Activated CD8-positive, alpha-beta memory T cell treated with anti-CD3 and anti-CD28 coated beads for 24 hours (primary cell): ENCODE data around the gene YES1.

Experiments
- DNase-seq: peaks from one replicate; pipeline ENCODE4 v3.0.0-alpha.2; 2020

Gene YES1

GRCh38 chr18:811892-812375 is at the start of gene YES1:
TSS of gene YES1 (minus strand) at chr18:812242. CDS start at chr18:756827, 55,415 bp downstream.
- DNase-seq = no peak

DNA sequence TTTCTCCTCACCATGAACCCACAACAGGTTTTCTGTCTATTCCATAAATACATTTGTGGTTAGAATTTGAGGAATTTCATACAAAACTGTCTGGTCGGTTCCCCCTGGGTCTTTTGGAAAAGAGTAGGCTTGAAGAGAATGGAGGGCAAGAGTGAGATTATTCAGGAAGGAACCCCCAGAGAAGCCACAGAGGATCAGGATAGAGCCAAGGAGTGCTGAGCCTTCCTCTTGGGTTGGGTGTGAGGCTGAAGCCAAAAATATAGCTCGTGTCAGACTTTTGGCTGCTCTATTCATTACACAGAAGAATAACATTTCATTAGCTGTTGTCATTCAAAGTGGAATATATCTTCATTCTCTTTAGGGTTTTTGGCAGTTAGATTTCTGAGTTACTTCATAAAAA is 45.9 kb upstream of the YES1 start:
- no peak for DNase-seq

DNA sequence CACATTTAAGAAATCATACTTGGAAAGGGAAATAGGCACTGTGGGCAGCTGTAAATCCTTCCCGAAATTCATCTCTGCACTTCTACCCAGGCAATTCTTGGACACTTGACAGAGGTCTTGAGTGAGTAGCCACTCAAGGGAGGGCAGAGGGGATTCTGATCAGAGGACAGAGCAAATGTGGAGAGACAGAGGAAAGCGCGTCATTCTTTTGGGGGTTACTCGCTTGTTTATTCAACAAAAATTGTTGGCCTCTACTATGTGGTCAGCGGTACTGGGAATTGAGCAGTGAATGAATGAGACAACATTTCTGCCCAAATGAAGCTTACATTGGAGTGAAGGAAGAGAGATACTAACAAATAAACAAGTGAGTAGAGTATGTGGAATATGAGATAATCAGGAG is 41.4 kb upstream of the YES1 start:
- DNase-seq = no peak

GRCh38 chr18:850960-851359 is 38.9 kb upstream of the YES1 start:
- DNase-seq = no peak

DNA sequence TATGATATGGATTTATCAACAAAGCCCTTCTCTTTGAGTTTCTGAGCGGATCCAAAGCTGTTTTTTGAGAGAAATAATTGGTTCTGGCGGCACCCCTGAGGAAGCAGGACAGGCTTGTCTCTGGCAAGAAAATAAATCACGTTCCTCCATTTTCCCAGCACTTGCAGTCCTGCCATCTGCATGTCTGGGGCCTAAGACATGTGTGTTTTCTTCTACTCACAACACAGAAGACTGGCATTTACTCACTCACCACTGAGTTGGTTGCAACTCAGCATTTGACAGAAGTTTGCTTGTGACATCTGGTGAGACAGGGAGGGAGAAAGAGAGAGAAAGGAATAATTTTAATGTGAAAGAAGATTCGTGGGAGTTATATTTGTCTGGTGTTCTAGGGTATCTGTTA is 37.0 kb upstream of the YES1 start:
- DNase-seq = no peak

- DNase-seq = no peak
Measured at GRCh38 chr18:848062-848861, 36.2 kb upstream of the YES1 start.

DNA sequence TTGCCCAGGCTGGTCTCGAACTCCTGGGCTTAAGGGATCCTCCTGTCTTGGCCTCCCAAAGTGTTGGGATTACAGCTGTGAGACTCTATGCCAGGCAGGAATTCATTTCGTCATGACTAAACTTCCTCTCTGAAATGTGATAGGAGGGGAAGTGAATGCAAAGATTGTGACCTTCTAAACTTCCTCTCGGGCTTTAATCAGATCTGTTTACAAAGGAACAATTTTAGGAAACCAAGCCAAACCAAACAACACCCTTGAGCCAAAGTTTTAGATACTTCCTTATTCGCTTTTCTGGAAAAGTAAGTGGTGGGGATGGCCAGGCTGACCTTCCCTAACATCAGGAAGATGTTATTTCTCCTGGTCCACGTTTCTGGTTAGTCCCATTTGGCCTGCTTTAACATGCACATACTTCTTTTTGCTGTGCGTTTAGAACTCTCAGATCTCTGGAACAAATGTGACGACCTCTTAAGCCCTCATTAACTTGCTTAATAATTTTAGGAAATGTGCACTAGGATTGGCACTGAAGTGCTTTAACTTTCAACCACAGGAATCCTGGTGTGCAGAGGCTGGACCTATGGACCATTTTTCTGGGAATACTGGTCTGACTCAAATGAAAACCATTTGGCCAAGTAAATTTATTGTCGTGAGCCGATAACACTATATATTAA is 33.2 kb upstream of the YES1 start:
- no peak for DNase-seq

- DNase-seq = no peak
Measured at GRCh38 chr18:841647-842370, 29.8 kb upstream of the YES1 start.

- no peak for DNase-seq
Measured at GRCh38 chr18:840516-840915, 28.5 kb upstream of the YES1 start.

DNA sequence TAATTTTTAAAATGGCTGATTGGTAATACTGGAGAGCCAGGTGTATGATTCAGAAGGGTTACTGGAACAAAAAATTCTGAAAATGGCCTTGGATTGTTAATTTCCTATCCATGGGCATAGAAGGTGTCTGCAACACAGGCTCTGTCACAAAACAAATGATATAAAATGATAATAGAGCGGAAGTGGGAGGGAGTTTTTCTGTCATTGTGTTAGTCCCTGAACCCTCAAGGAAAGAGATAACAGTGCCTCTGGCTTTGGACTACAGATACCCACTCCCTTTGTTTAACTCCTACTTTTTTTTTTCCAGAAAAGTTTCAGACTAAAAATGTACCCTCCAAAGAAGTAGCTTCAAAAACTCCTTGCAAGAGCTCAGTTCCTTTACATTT is 28.0 kb upstream of the YES1 start:
- DNase-seq = no peak

GRCh38 chr18:839224-840022 is 27.4 kb upstream of the YES1 start:
- DNase-seq = peak; percentile 99

- DNase-seq = no peak
Measured at GRCh38 chr18:837922-838321, 25.9 kb upstream of the YES1 start.

GRCh38 chr18:834082-834720 is 22.2 kb upstream of the YES1 start:
- no peak for DNase-seq

DNA sequence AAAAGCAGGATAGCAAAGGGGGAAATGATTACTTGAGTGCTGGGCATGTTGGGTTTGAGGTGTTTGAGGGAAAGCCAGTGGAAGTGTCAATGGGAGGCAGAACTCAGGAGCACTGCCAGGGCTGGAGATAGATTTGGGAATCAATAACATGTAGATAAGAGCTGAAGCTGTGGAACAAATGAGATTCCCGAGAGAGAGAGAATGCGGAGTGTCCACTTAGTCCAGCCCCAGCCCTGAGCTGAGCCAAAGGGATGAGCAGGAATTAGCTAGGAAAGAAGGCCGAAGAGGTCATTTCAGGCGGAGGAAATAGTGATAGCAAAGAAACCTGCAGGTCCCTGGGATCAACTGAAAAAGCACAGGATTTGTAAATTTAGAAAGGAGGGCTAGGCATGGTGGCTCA is 21.2 kb upstream of the YES1 start:
- no peak for DNase-seq

GRCh38 chr18:832085-832681 is 20.1 kb upstream of the YES1 start:
- DNase-seq = no peak

DNA sequence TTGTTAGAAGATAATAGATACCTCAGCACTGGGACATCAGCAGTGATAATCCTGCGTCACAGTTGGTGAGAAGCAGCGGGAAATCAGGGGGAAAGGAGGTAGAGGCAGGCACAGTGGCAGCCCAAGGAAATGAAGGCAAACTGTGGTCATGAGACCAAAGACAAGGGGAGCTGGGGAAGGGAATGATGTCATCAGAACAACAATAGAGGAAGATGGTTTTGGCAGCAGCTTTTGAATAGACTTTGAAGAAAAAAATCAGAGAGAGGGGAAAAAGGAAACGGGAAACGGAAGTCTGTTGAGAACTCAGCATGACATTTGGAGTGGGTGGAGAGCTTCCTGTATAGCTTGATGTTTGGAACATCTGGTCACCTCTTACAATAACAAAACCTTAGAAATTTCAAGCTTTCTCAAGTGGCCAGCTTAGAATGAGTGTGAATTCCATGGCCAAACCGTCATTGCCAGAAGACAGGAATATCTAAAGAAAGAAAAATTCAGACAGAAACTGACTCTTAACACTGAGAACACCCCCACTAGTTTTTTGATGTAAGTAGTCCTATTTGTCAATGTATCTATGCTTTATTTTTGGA is 18.4 kb upstream of the YES1 start:
- DNase-seq = no peak

GRCh38 chr18:829432-829831 is 17.4 kb upstream of the YES1 start:
- no peak for DNase-seq

DNA sequence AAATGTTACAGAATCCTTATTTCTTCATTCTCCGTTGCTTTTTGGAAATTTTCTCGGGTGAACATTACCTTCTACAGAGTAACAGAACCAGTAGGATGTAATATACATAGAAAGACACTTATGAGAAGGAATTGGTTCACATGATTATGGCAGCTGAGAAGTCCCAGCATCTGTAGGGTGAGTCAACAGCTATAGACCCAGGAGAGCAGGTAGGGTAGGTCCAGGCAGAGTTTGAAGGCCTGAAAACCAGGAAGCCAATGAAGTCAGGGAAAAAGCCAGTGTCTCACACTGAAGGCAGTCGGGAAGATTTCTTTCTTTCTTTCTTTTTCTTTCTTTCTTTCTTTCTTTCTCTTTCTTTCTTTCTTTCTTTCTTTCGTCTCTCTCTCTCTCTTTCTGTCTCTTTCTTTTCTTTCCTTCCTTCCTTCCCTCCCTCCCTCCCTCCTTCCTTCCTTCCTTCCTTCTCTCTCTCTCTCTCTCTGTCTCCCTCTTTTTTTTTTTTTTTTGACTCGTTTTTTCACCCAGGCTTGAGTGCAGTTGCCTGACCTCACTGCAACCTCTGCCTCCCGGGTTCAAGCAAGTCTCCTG is 15.1 kb upstream of the YES1 start:
- no peak for DNase-seq

DNA sequence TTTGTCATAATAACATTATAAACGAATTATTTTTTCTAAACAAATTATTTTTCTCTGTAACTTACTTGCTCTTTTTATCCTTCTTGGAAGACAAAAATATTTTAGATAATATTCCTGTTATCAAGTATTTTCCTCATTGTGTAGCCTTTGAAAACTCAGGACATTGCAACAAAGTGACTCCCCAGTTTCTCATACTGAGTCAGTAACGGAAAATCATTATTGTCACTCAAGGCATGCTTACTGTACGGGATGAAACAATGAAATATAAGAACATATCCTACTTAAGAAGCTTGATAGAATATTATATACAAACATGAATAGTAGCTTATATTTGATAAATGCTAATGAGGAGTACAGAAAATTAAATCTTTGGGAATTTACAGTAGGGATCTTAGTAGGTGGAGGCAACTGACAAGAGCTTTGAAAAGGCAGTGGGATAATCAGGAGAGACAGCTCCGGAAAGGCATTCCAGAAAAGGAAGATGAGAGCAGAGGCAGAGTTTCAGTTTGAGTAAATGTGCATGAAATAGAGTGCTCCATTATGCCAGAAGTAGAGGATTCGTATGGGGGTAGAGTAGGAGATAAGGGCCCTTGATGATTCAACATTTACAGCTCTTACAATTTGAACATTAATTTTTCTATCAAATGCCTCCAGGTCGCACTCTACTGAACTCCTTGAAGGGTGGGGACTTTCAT is 14.0 kb upstream of the YES1 start:
- no peak for DNase-seq

DNA sequence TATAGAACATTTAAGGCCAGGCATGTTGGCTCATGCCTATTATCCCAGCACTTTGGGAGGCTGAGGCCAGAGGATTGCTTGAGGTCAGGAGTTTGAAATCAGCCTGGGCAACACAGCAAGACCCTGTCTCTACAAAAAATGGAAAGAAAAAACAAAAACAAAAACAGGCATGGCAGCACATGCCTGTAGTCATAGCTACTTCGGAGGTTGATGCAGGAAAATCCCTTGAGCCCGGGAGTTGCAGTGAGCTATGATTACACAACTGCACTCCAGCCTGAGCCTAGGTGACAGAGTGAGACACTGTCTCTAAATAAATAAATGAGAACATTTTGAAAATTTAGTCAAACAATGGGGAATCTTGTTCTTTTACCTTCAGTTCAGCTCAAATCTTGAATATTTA is 12.1 kb upstream of the YES1 start:
- DNase-seq = no peak
